PC-3 (cell line): ENCODE results near the gene FCF1. TPM values are rescaled to one million over a fixed set of nuclear protein-coding genes. Genes with fewer than 3 reads are reported as not detected.

Source experiments
- ATAC-seq: fragments of 200-7000 bp; cut with Tn5 transposase; 2 replicates; pipeline ENCODE4 v1.9.1; 2020; ENCODE audit warnings: mild to moderate bottlenecking, moderate library complexity
- BruUV-seq: library from RNA; stranded (reverse); fragments of 400-500 nt; replicated peaks from 2 replicates; lab custom pipeline; 2021; lab: Mats Ljungman, UMichigan
- CTCF ChIA-PET: fragments of 300-600 bp; sonication (Branson Sonifier 250); formaldehyde crosslinking; loops from one replicate; lab custom pipeline; 2022; ENCODE audit warnings: antibody characterized with exemption; lab: Charles Lee
- POLR2A ChIA-PET: fragments of 300-600 bp; sonication (Branson Sonifier 250); formaldehyde crosslinking; loops from one replicate; lab custom pipeline; 2022; ENCODE audit warnings: antibody characterized with exemption; ENCODE audit not compliant: unreplicated experiment; lab: Charles Lee
- DNase-seq: peaks from one replicate; pipeline ENCODE4 v3.0.0-alpha.2; 2015
- H2AFZ ChIP-seq: fragments of 300-600 bp; sonication (generic); 2 replicates; pipeline ENCODE4 v1.6.0; 2016; ENCODE audit warnings: antibody characterized with exemption, low read length
- H3F3A ChIP-seq: fragments of 300-600 bp; sonication (generic); one replicate; pipeline ENCODE4 v1.6.0; 2017; ENCODE audit warnings: antibody characterized with exemption, low read length, control low read depth, mild to moderate bottlenecking; ENCODE audit not compliant: unreplicated experiment
- H3K27ac ChIP-seq: fragments of 300-600 bp; sonication (generic); 2 replicates; pipeline ENCODE4 v1.5.1; 2016; ENCODE audit warnings: mild to moderate bottlenecking, low read length
- H3K27me3 ChIP-seq: fragments of 300-600 bp; sonication (generic); 2 replicates; pipeline ENCODE4 v1.6.1; 2016; ENCODE audit warnings: low read length, mixed read lengths
- H3K36me3 ChIP-seq: fragments of 300-600 bp; sonication (generic); 2 replicates; pipeline ENCODE4 v1.6.1; 2016; ENCODE audit warnings: low read depth, mixed run types, low read length, mixed read lengths
- H3K4me1 ChIP-seq: fragments of 300-600 bp; sonication (generic); 2 replicates; pipeline ENCODE4 v1.5.1; 2016; ENCODE audit warnings: low read length; ENCODE audit not compliant: insufficient read depth
- H3K4me2 ChIP-seq: fragments of 300-600 bp; sonication (generic); 2 replicates; pipeline ENCODE4 v1.6.0; 2016; ENCODE audit warnings: low read length
- H3K4me3 ChIP-seq: fragments of 300-600 bp; sonication (generic); 2 replicates; pipeline ENCODE4 v1.5.1; 2016; ENCODE audit warnings: mild to moderate bottlenecking, low read length, mixed read lengths
- H3K79me2 ChIP-seq: fragments of 300-600 bp; sonication (generic); 2 replicates; pipeline ENCODE4 v1.6.1; 2017; ENCODE audit warnings: low read length, mixed read lengths
- H3K9ac ChIP-seq: fragments of 300-600 bp; sonication (generic); 2 replicates; pipeline ENCODE4 v1.6.0; 2016; ENCODE audit warnings: mild to moderate bottlenecking, low read length
- H3K9me2 ChIP-seq: fragments of 300-600 bp; sonication (generic); replicated peaks from 2 replicates; pipeline ENCODE4 v1.6.1; 2016; ENCODE audit warnings: mixed run types, low read length, mixed read lengths
- H3K9me3 ChIP-seq: fragments of 300-600 bp; sonication (generic); 2 replicates; pipeline ENCODE4 v1.6.1; 2016; ENCODE audit warnings: low read length, mixed read lengths
- H4K20me1 ChIP-seq: fragments of 300-600 bp; sonication (generic); 2 replicates; pipeline ENCODE4 v1.6.1; 2016; ENCODE audit warnings: low read length, mixed read lengths
- CTCF ChIP-seq: fragments of 300-600 bp; sonication (generic); conservative IDR thresholded peaks from 2 replicates; pipeline ENCODE4 v1.5.1; 2017; ENCODE audit warnings: antibody characterized with exemption, low read depth, mild to moderate bottlenecking, low read length
- EZH2 ChIP-seq: fragments of 300-600 bp; sonication (generic); IDR thresholded peaks from one replicate; pipeline ENCODE4 v1.6.1; 2017; ENCODE audit warnings: antibody characterized with exemption, mild to moderate bottlenecking, low read length; ENCODE audit not compliant: unreplicated experiment
- EZH2phosphoT487 ChIP-seq: fragments of 300-600 bp; sonication (generic); IDR thresholded peaks from 2 replicates; pipeline ENCODE4 v1.6.1; 2018; ENCODE audit warnings: mild to moderate bottlenecking, antibody characterized with exemption, low read length, borderline replicate concordance
- intact Hi-C: fragments of 100-400 bp; cut with micrococcal nuclease; formaldehyde crosslinking; loops from 2 replicates; pipeline ENCODE4 v1.9.0; 2023
- total RNA-seq: library from RNA; depleted of rRNA; stranded (reverse); fragments of >200 nt; gene quantifications from 2 replicates; pipeline ENCODE4 v1.2.3, GENCODE V29; 2014

Gene FCF1
- total RNA-seq, 1 experiment from 2014 or later = 33.1 TPM

- BruUV-seq = no TSS peak
- DNase-seq = no peak
- Histone ChIP-seq H3K9me3 (no peaks in the 10 kb centered on the region), H3K4me3 (no peak overlapping the region), H3K27me3 (no peaks in the 10 kb centered on the region), H3K9me2 (no peaks in the 10 kb centered on the region), H3K27ac (no peak overlapping the region), H3F3A (no peaks in the 10 kb centered on the region), H3K9ac (no peak overlapping the region), H3K36me3 (peaks cover 2% of the 10 kb centered on the region), H3K79me2 (peaks cover 90% of the 10 kb centered on the region), H2AFZ (no peak overlapping the region), H4K20me1 (peaks cover 8% of the 10 kb centered on the region; the same call in 1 of the 2 replicates), H3K4me2 (peak overlapping the region; percentile 15; the same call in 1 of the 2 replicates), H3K4me1 (peaks cover 8% of the 10 kb centered on the region; the same call in 1 of the 2 replicates)
- intact Hi-C loops = loop anchor here (5.0 kb wide), 1 partner anchor 208 kb away; no protein-coding TSS in a partner anchor
- ChIA-PET CTCF (no interaction called here), POLR2A (no interaction called here)
- no peak for ATAC-seq
- TF ChIP-seq CTCF (no peak), EZH2 (no peak), EZH2phosphoT487 (no peak)
Observed at GRCh38 chr14:74710480-74710879, 2.5 kb upstream of the FCF1 start.

- no TSS peak for BruUV-seq
- no peaks in the 10 kb centered on the region for H3K9me2 ChIP-seq
- ATAC-seq (no peak), DNase-seq (no peak)
- peaks cover 8% of the 10 kb centered on the region; the same call in 1 of the 2 replicates for H3K4me1 ChIP-seq
- peaks cover 8% of the 10 kb centered on the region; the same call in 1 of the 2 replicates for H4K20me1 ChIP-seq
- CTCF ChIA-PET = interaction anchor here (0.6 kb wide), 1 partner anchor 103 kb away, joined by 3 read pairs; no protein-coding TSS in a partner anchor
- H3K4me2 ChIP-seq = peak overlapping the region; percentile 91
- POLR2A ChIA-PET = interaction anchor here (0.6 kb wide), 1 partner anchor 82 kb away, joined by 15 read pairs; no protein-coding TSS in a partner anchor
- peaks cover 78% of the 10 kb centered on the region for H3K79me2 ChIP-seq
- intact Hi-C loops = loop anchor here (2.0 to 5.0 kb wide), 2 partner anchors 51 to 209 kb away; partner anchors contain the start of gene YLPM1
- peak overlapping the region; percentile 95 for H3K4me3 ChIP-seq
- no peaks in the 10 kb centered on the region for H3K27me3 ChIP-seq
- TF ChIP-seq EZH2phosphoT487 = no peak
- no peak for TF ChIP-seq CTCF
- no peak for TF ChIP-seq EZH2
- no peaks in the 10 kb centered on the region for H3F3A ChIP-seq
- no peak overlapping the region for H3K27ac ChIP-seq
- peaks cover 14% of the 10 kb centered on the region for H3K36me3 ChIP-seq
- H3K9ac ChIP-seq = peak overlapping the region; percentile 75; the same call in 1 of the 2 replicates
- H2AFZ ChIP-seq = no peak overlapping the region
- H3K9me3 ChIP-seq = no peaks in the 10 kb centered on the region
Observed at GRCh38 chr14:74711651-74712050, 1.3 kb upstream of the FCF1 start.

- Histone ChIP-seq H3K9me3 (no peaks in the 10 kb centered on the region), H4K20me1 (peaks cover 8% of the 10 kb centered on the region; the same call in 1 of the 2 replicates), H2AFZ (peak overlapping the region; percentile 76), H3K9me2 (no peaks in the 10 kb centered on the region), H3K36me3 (peaks cover 19% of the 10 kb centered on the region), H3K4me1 (peaks cover 8% of the 10 kb centered on the region; the same call in 1 of the 2 replicates), H3K4me2 (peak overlapping the region; percentile 91), H3F3A (no peaks in the 10 kb centered on the region), H3K4me3 (peak overlapping the region; percentile 95), H3K79me2 (peaks cover 62% of the 10 kb centered on the region), H3K27me3 (no peaks in the 10 kb centered on the region), H3K27ac (no peak overlapping the region), H3K9ac (peak overlapping the region; percentile 75)
- TF ChIP-seq EZH2phosphoT487 = no peak
- TF ChIP-seq EZH2 = no peak
- TF ChIP-seq CTCF = no peak
- DNase-seq (no peak), ATAC-seq (peak; percentile 9)
- BruUV-seq = TSS peak; percentile 89
- intact Hi-C loops = loop anchor here (2.0 to 5.0 kb wide), 2 partner anchors 49 to 211 kb away; partner anchors contain the start of gene YLPM1
- CTCF ChIA-PET = no interaction called here
- POLR2A ChIA-PET = no interaction called here
Observed at GRCh38 chr14:74713395-74713735, 421 bp downstream of the FCF1 start.
